ENCODE results near the gene CHRNB2. TPM values are rescaled to one million over a fixed set of nuclear protein-coding genes. Genes with fewer than 3 reads are reported as not detected.

CHRNB2 gene
- total and polyA plus RNA-seq, 2 donors (not counting 3 experiments of a cell fraction or from before 2014, with no cell fraction given), result not detected

- ChIA-PET CTCF (interaction anchor here (0.7 to 1.0 kb wide), 2 partner anchors 13 to 93 kb away, joined by 4 to 5 read pairs; no protein-coding TSS in a partner anchor), POLR2A (no interaction called here)
- intact Hi-C loops (cut with micrococcal nuclease), result no loop called here
- Histone ChIP-seq H3K27ac (ENCODE audit: insufficient read depth, low read depth, low read length) (no peak overlapping the region), H3K4me1 (ENCODE audit: control insufficient read depth, extremely low read depth, insufficient read depth, low read length) (no peaks in the 10 kb centered on the region), H3K9me1 (replicated peaks; ENCODE audit: control insufficient read depth, extremely low read depth, insufficient read depth, low read length) (no peaks in the 10 kb centered on the region), H2AFZ (ENCODE audit: low read depth, low read length) (no peak overlapping the region), H4K20me1 (replicated peaks; ENCODE audit: control insufficient read depth, extremely low read depth, insufficient read depth, low read length) (no peaks in the 10 kb centered on the region), H3K36me3 (ENCODE audit: control insufficient read depth in 2 of 2, extremely low read depth in 1 of 2, insufficient read depth in 2 of 2, low read length in 2 of 2) (no peaks in the 10 kb centered on the region), H3K79me2 (ENCODE audit: control insufficient read depth, insufficient read depth, low read length) (no peaks in the 10 kb centered on the region), H3K4me3 (replicated peaks in 1 of 3; ENCODE audit: insufficient read depth in 1 of 3, low read depth in 1 of 3, low read length in 3 of 3) (no peak overlapping the region), H3K9ac (replicated peaks; ENCODE audit: extremely low read depth, insufficient read depth, low read length) (no peak overlapping the region), H3K4me2 (ENCODE audit: insufficient read depth, low read length) (no peak overlapping the region), H3K9me3 (replicated peaks; ENCODE audit: control insufficient read depth, insufficient read depth, low read length) (no peaks in the 10 kb centered on the region), H3K27me3 (ENCODE audit: control insufficient read depth in 2 of 2, insufficient read depth in 2 of 2, low read length in 2 of 2) (peaks cover 3% of the 10 kb centered on the region in 2 experiments)
- DNase-seq (ENCODE audit: low read depth, low spot score) (no peak), FAIRE-seq (no peak)
- BruUV-seq (replicated peaks), result no TSS peak
- dilution Hi-C loops (cut with MboI; ENCODE audit: extremely low pct_ligation_motif_present, low sequenced_read_pairs), result no loop called here
- no peak for TF ChIP-seq MAX (IDR thresholded peaks at IDR 0.05; ENCODE audit: insufficient read depth, insufficient read length)
- no peak for TF ChIP-seq POLR2A (IDR thresholded peaks at IDR 0.05; ENCODE audit: low read depth, low read length)
- no peak for TF ChIP-seq MYC (IDR thresholded peaks at IDR 0.05; ENCODE audit: low read depth, low read length)
- TF ChIP-seq POLR2AphosphoS5 (IDR thresholded peaks at IDR 0.05; ENCODE audit: insufficient read depth, low read depth, low read length), result no peak
- no peak for TF ChIP-seq EZH2 (IDR thresholded peaks at IDR 0.05; ENCODE audit: borderline replicate concordance, low read depth, low read length, severe bottlenecking)
- no peak for TF ChIP-seq JUN (IDR thresholded peaks at IDR 0.05; ENCODE audit: borderline replicate concordance, insufficient read depth, insufficient read length, low read depth)
- no peak for TF ChIP-seq FOS (IDR thresholded peaks at IDR 0.05; ENCODE audit: borderline replicate concordance, insufficient read depth, low read length)
- TF ChIP-seq CTCF (IDR thresholded peaks at IDR 0.05; ENCODE audit: extremely low read depth in 1 of 2, insufficient read depth in 1 of 2, low read depth in 1 of 2, low read length in 2 of 2), result no peak
- no peak for TF ChIP-seq GATA2 (IDR thresholded peaks at IDR 0.05; ENCODE audit: insufficient read depth, insufficient read length, low read depth, low read length)
These were observed 5.0 kb downstream of the CHRNB2 start for GRCh38 chr1:154572468-154573167.
